Loucy (cell line): ENCODE results near the gene FCAMR.
A peak's percentile ranks its signal among the peaks of the same experiment; 100 is the strongest.

Source experiments
- EZH2phosphoT487 ChIP-seq: fragments of 200-600 bp; IDR thresholded peaks from 2 replicates; pipeline ENCODE4 v1.6.1; 2018; ENCODE audit warnings: antibody characterized with exemption, mild to moderate bottlenecking, moderate library complexity, borderline replicate concordance
- TF ChIP-seq, protein P1 (sequence below): fragments of 200-600 bp; sonication (generic); conservative IDR thresholded peaks from 2 replicates; pipeline ENCODE4 v1.5.1; 2014; ENCODE audit warnings: mild to moderate bottlenecking, antibody characterized with exemption, low read length

GRCh38 chr1:206933333-206933945 is 36.8 kb downstream of the FCAMR start:
- no peak for TF ChIP-seq EZH2phosphoT487
- TF ChIP-seq, protein P1, sequence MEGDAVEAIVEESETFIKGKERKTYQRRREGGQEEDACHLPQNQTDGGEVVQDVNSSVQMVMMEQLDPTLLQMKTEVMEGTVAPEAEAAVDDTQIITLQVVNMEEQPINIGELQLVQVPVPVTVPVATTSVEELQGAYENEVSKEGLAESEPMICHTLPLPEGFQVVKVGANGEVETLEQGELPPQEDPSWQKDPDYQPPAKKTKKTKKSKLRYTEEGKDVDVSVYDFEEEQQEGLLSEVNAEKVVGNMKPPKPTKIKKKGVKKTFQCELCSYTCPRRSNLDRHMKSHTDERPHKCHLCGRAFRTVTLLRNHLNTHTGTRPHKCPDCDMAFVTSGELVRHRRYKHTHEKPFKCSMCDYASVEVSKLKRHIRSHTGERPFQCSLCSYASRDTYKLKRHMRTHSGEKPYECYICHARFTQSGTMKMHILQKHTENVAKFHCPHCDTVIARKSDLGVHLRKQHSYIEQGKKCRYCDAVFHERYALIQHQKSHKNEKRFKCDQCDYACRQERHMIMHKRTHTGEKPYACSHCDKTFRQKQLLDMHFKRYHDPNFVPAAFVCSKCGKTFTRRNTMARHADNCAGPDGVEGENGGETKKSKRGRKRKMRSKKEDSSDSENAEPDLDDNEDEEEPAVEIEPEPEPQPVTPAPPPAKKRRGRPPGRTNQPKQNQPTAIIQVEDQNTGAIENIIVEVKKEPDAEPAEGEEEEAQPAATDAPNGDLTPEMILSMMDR: peak; percentile 97
